Measurements from ENCODE around the gene TULP4. TPM values are rescaled to one million over a fixed set of nuclear protein-coding genes. Genes with fewer than 3 reads are reported as not detected.

TULP4 gene
- total RNA-seq, 1 experiment from 2014 or later, result 27.8 TPM

- DNase-seq (ENCODE audit: low read depth), result peak; percentile 10
Observed at GRCh38 chr6:158416883-158417759, 104.9 kb downstream of the TULP4 start.

DNA sequence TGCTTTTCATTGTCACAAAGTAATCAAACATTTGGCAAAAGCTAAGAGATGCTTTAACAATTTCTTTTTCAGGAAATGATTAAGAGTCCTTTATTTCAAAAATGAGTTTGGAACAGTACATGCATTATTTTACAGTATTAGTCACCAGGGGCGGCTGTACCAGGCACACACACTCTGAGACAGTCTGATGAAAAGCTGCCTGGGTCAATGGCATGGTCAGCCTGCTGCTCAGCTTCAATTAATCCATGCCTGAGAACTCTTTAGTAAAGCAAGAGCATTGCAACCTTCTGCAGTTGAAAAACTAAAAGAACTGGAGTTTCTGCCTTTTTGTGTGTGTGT, 105.5 kb downstream of the TULP4 start:
- DNase-seq (ENCODE audit: low read depth), result peak; percentile 89

- no peak for DNase-seq (ENCODE audit: low read depth)
Observed at GRCh38 chr6:158418501-158418900, 106.2 kb downstream of the TULP4 start.

GRCh38 chr6:158419339-158419909, 107.2 kb downstream of the TULP4 start:
- DNase-seq (ENCODE audit: low read depth), result no peak

- DNase-seq (ENCODE audit: low read depth), result no peak
Observed at GRCh38 chr6:158421381-158421780, 109.1 kb downstream of the TULP4 start.

DNA sequence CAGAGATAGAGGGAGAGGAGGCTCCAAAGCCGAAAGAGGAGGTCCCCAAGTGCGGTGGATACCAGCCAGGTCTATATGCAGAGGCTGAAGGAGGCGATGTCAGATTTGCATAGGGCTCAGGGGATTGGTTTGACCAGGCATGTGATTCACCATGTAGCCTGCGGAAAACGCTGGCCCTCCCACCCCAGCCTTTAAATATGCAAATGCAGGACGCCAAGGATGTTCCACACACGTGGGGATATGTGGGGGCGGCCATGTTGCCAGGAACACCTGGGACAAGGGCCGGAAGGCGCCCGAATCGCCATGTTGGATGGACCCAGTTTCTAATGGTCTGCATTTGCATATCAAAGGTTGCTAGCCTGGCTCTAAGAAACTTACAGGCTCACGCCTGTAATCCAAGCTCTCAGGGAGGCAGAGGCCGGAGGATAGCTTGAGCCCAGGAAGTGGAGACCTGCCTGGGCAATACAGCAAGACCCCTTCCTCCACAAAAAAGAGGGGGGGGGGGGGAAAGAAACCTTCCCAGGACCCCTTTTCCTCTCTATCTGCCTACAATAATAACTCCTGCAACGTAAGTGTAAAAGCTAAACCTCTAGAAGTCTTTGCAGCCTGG, 110.5 kb downstream of the TULP4 start:
- DNase-seq (ENCODE audit: low read depth), result no peak

- DNase-seq (ENCODE audit: low read depth), result no peak
Observed at GRCh38 chr6:158431036-158431435, 118.8 kb downstream of the TULP4 start.

- no peak for DNase-seq (ENCODE audit: low read depth)
Observed at GRCh38 chr6:158431560-158431959, 119.3 kb downstream of the TULP4 start.

- no peak for DNase-seq (ENCODE audit: low read depth)
Observed at GRCh38 chr6:158437571-158437970, 125.3 kb downstream of the TULP4 start.

GRCh38 chr6:158438226-158438625, 126.0 kb downstream of the TULP4 start:
- no peak for DNase-seq (ENCODE audit: low read depth)

- no peak for DNase-seq (ENCODE audit: low read depth)
Observed at GRCh38 chr6:158439255-158439654, 127.0 kb downstream of the TULP4 start.

- DNase-seq (ENCODE audit: low read depth), result no peak
Observed at GRCh38 chr6:158441716-158442215, 129.5 kb downstream of the TULP4 start.

DNA sequence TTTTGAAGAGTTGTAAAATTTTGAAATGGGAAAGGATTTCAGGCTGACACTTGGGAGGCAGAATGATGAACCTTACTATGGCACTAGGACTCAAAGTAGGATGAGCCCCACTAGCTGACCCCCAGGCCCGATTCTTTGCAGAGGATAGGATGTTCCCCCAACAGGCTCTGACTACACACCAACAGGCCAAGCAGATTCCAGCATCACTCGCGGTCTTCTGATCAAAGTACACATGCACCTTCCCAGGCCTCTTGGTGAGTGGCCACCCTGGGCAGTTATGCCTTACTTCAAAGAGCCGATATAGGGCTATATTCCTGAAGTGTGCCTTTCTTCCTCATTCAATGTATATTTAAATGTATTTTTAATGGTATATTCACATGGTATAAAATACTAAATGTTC, 130.0 kb downstream of the TULP4 start:
- no peak for DNase-seq (ENCODE audit: low read depth)

GRCh38 chr6:158445426-158446085, 133.3 kb downstream of the TULP4 start:
- no peak for DNase-seq (ENCODE audit: low read depth)

DNA sequence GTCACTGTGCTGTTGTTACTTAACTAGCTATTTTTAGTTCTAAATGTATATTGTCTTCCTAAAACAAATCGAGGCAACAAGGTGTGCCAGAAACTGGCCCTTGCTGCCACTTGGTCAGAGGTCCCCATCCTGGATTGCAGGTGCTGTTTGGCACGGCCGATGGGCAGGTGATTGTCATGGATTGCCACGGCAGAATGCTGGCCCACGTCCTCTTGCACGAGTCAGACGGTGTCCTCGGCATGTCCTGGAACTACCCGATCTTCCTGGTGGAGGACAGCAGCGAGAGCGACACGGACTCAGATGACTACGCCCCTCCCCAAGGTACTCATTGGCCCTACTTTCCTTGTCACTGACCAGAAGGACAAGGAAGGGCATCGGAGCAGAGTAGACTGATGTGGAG, 136.6 kb downstream of the TULP4 start:
- DNase-seq (ENCODE audit: low read depth), result no peak

DNA sequence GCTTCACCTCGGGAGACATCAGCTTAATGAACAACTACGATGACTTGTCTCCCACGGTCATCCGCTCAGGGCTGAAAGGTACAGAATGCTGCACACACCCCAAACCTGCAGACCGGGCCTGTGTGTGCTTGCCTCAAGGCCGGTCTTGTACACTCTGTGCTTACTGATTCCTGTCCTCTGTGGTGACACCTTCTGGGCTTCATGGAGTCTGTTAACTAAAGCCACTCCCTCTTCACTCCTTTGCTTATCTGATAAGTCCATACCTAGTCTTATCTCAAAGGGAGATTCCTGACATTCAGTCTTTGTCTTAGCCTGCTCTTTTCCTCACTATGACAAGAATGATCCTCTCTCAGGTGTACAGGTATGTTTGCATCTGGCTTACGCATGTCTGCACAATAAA, 139.9 kb downstream of the TULP4 start:
- no peak for DNase-seq (ENCODE audit: low read depth)

DNA sequence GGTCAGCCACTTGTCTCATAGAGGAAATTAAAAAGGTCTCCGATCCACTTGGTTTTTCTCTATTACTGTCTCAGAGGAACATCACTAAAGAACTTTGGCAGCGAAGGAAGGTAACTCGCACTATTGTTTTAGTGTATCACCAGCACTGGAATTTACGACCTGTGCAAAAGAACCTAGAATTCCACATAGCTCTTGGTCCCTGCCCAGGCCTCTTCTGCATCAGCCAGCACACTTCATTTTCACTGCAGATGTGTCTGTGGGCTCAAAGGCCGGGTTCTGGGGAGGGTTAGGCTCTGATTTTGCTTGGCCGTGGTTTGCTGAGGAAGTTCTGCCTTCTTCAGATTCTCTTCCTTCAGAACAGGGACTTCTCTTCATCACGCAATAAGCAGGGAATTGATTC, 144.9 kb downstream of the TULP4 start:
- DNase-seq (ENCODE audit: low read depth), result no peak

GRCh38 chr6:158457616-158458278, 145.5 kb downstream of the TULP4 start:
- peak; percentile 29 for DNase-seq (ENCODE audit: low read depth)

DNA sequence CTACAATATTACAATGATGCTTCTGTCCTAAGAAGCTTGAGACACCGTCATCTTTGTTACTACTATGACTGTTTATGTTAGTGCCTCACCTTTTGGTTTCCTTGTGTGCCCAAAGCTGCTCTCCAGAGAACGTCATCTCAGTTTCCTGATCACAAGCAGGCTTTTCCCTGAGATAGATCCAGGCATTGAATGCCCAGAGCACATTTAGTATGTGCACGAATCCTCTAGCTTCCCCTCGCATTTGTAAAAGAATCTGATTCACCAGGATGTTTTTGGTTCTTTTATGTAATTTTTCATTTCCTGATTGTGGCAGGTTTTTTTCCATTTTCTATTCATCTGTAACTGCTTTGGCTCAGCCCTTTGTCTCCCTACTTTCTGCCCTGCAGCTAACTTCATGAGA, 147.5 kb downstream of the TULP4 start:
- DNase-seq (ENCODE audit: low read depth), result no peak

- peak; percentile 74 for DNase-seq (ENCODE audit: low read depth)
Observed at GRCh38 chr6:158460602-158461169, 148.4 kb downstream of the TULP4 start.

DNA sequence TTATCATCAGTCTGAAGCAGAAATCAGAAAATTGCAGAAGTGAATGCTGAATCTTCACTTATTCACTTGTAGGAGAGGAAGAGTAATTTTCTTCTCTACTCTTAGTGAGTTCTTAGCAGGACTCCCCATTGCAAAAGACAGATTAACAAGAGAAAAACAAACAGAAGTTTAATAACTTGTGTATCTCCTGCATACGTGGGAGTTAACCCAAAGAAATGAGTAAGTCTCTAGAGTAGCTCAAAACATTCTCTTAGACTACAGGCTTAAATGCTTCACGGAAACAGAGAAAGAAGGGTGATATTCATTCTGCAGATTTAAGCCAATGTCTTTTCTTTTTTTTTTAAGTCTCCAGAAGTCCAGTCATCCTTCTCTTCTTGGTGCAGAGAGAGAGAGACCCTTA, 149.7 kb downstream of the TULP4 start:
- no peak for DNase-seq (ENCODE audit: low read depth)
